Nephron progenitor cell (in vitro differentiated cells): ENCODE measurements around the gene RNF212.

Experiments used
- DNase-seq: peaks from one replicate; pipeline ENCODE4 v3.0.0; 2021
- H3K27ac Mint-ChIP-seq: 2 replicates; pipeline ENCODE4 v1.8.0; 2021; ENCODE audit warnings: mild to moderate bottlenecking, moderate library complexity, mixed read lengths
- H3K27me3 Mint-ChIP-seq: 2 replicates; pipeline ENCODE4 v1.8.0; 2021; ENCODE audit warnings: mild to moderate bottlenecking, low read depth, mixed read lengths; ENCODE audit not compliant: poor library complexity
- H3K36me3 Mint-ChIP-seq: 2 replicates; pipeline ENCODE4 v1.8.0; 2021; ENCODE audit warnings: low read depth, mixed read lengths
- H3K4me1 Mint-ChIP-seq: 2 replicates; pipeline ENCODE4 v1.8.0; 2021; ENCODE audit warnings: mixed read lengths
- H3K4me3 Mint-ChIP-seq: 2 replicates; pipeline ENCODE4 v1.8.0; 2021; ENCODE audit warnings: mild to moderate bottlenecking, moderate library complexity, mixed read lengths
- H3K9me3 Mint-ChIP-seq: 2 replicates; pipeline ENCODE4 v1.8.0; 2021; ENCODE audit warnings: mild to moderate bottlenecking, moderate library complexity, mixed read lengths
- TF ChIP-seq, protein P1 (sequence below): fragments of 200-600 bp; sonication (generic); IDR thresholded peaks from 2 replicates; pipeline ENCODE4 v1.5.0; 2021; ENCODE audit warnings: antibody characterized with exemption

RNF212 gene

DNA sequence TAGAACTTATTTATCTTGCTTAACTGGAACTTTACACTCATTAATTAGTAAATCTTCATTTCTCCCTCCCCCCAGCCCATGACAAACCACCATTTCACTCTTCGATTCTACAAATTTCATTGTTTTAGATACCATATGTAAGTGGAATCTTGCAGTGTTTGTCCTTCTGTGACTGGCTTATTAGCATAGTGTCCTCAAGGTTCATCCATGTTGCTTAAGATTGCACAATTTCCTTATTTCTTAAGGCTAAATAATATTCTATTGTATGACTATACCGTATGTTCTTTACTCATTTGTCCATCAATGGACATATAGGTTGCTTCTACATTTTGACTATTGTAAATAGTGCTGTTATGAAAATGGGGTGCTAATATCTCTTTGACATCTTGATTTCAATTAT is 24.5 kb upstream of the RNF212 start:
- Mint-ChIP-seq H3K4me3 (no peak overlapping the region), H3K4me1 (peaks cover 5% of the 10 kb centered on the region), H3K27me3 (peaks cover 99% of the 10 kb centered on the region), H3K27ac (no peak overlapping the region), H3K9me3 (peaks cover 17% of the 10 kb centered on the region), H3K36me3 (no peaks in the 10 kb centered on the region)
- no peak for DNase-seq
- TF ChIP-seq, protein P1, sequence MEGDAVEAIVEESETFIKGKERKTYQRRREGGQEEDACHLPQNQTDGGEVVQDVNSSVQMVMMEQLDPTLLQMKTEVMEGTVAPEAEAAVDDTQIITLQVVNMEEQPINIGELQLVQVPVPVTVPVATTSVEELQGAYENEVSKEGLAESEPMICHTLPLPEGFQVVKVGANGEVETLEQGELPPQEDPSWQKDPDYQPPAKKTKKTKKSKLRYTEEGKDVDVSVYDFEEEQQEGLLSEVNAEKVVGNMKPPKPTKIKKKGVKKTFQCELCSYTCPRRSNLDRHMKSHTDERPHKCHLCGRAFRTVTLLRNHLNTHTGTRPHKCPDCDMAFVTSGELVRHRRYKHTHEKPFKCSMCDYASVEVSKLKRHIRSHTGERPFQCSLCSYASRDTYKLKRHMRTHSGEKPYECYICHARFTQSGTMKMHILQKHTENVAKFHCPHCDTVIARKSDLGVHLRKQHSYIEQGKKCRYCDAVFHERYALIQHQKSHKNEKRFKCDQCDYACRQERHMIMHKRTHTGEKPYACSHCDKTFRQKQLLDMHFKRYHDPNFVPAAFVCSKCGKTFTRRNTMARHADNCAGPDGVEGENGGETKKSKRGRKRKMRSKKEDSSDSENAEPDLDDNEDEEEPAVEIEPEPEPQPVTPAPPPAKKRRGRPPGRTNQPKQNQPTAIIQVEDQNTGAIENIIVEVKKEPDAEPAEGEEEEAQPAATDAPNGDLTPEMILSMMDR, result no peak

DNA sequence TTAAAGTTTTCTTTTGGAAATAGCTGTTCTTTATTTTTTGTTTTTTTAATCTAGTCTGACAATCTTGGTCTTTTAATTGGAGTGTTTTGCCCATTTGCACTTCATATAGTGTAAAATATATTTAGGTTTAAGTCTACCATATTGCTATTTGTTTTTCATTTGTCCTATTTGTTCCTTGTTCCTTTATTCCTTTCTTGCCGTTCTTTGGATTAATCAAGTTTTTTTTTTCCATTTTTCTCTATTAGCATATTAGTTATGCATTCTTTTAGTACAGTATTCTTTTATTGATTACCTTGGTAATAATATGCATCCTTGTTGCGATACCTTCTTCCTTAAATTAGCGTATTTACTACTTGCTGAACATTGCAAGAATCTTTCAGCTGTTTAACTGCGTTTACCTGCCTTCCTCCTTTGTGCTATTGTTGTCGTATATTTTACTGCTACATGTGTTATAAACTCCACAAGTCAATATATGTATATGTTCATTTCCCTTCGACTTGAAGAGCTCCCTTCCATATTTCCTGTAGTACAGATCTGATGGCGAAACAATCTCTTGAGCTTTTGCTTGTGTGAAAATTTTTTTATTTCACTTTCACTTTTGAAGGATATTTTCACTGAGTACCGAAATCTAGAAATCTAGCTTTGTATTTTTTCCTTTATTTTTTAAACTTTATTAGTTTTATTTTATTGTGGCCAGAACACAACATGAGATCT is 23.9 kb upstream of the RNF212 start:
- H3K27me3 Mint-ChIP-seq, result peaks cover 99% of the 10 kb centered on the region
- peaks cover 14% of the 10 kb centered on the region for H3K9me3 Mint-ChIP-seq
- no peak overlapping the region for H3K27ac Mint-ChIP-seq
- no peak overlapping the region for H3K4me3 Mint-ChIP-seq
- TF ChIP-seq, protein P1, result no peak
- peaks cover 5% of the 10 kb centered on the region for H3K4me1 Mint-ChIP-seq
- no peaks in the 10 kb centered on the region for H3K36me3 Mint-ChIP-seq
- no peak for DNase-seq

DNA sequence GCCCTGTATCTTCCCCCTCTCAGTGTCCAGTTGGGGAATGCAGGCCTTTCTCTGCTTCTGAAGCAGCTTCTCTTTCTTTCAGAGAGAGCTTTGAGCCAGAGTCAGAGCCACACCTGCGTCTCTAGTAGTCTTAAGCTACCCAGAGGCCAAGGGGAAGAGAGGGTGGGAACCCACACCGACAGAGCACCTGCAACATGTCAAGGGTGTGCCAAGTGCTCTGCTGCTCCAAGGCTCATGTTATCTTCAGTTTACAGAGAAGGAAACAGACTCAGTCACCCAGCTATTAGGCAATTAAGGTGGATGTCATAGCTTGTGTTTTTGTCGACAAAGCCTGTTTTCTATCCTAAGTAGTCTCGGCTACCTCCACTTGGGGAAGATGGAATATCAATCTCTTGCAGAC is 22.7 kb upstream of the RNF212 start:
- Mint-ChIP-seq H3K27me3 (peaks cover 96% of the 10 kb centered on the region), H3K27ac (no peak overlapping the region), H3K4me1 (peaks cover 5% of the 10 kb centered on the region), H3K9me3 (peaks cover 8% of the 10 kb centered on the region), H3K36me3 (no peaks in the 10 kb centered on the region), H3K4me3 (no peak overlapping the region)
- no peak for DNase-seq
- TF ChIP-seq, protein P1, result no peak

DNA sequence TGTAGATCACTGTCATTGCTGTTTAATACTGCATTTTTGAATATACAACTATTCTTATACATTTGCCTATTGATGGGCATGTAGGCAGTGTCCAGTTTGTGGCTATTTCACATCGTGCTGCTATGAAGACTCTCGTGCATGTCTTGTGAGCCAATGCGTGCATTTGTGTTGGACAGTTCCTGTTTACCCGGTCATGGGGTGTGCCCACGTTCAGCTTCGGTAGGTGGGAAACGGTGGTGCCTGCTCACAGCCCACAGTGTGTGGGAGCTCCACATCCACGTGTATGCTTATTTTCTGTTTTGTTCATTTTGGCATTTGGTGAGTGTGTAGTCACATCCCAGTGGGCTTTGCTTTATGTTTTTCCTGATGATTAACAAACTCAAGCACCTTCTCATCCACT is 19.7 kb upstream of the RNF212 start:
- Mint-ChIP-seq H3K4me1 (peaks cover 5% of the 10 kb centered on the region), H3K4me3 (no peak overlapping the region), H3K36me3 (no peaks in the 10 kb centered on the region), H3K27ac (no peak overlapping the region), H3K27me3 (peaks cover 93% of the 10 kb centered on the region), H3K9me3 (peaks cover 2% of the 10 kb centered on the region)
- TF ChIP-seq, protein P1, result no peak
- no peak for DNase-seq

DNA sequence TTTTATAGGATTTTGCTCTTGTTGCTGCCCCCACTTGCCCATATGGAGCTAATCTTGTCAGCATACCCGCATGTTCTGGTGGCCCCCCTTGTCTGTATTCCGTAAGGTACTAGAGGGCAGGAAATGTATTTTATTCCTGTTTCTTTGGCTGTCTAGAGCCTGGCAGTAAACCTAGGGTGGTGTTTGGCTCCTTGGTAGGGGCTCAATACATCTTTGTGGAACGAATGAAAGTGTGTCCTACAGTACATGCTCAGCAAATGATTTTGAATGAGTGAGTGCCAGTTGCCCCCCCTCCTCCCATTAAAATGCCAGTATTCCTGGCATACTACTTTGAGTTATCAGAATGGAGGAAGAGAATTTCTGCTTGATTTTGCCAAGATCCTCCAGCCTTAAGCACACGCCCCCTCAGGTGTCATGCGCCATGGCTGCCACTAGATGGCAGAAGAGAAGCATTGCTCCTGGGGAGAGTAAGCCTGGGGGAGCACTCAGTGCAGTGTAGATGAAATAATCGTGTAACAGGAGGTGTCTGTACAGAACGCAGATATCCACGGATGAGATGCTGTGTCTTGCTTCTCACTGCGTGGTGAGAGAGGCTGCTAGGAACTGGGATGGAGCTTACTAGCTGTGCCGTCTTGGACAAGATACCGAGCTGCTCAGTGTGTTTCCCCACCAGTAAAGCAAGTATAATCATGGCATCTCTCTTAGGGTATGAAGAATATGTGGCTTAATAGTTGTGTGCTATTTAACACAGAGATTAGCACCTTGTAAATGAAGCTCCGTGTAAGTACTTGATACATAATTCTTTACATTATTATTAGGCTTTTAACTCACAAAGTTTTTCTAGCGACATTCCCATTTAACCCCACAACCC is 17.2 kb upstream of the RNF212 start:
- peaks cover 90% of the 10 kb centered on the region for H3K27me3 Mint-ChIP-seq
- TF ChIP-seq, protein P1, result peak; percentile 99
- no peak overlapping the region for H3K4me3 Mint-ChIP-seq
- H3K27ac Mint-ChIP-seq, result no peak overlapping the region
- H3K4me1 Mint-ChIP-seq, result peaks cover 5% of the 10 kb centered on the region
- no peaks in the 10 kb centered on the region for H3K9me3 Mint-ChIP-seq
- DNase-seq, result peak; percentile 74
- no peaks in the 10 kb centered on the region for H3K36me3 Mint-ChIP-seq
